LNCAP (cell line): ENCODE results near the gene TEX55.

Experiments used
- CTCF ChIP-seq: fragments of 450-650 bp; IDR thresholded peaks from 2 replicates; pipeline ENCODE4 v1.5.1; 2017; ENCODE audit warnings: mild to moderate bottlenecking

Gene TEX55

GRCh38 chr3:119191800-119192199 is 45.8 kb downstream of the TEX55 start:
- no peak for TF ChIP-seq CTCF

DNA sequence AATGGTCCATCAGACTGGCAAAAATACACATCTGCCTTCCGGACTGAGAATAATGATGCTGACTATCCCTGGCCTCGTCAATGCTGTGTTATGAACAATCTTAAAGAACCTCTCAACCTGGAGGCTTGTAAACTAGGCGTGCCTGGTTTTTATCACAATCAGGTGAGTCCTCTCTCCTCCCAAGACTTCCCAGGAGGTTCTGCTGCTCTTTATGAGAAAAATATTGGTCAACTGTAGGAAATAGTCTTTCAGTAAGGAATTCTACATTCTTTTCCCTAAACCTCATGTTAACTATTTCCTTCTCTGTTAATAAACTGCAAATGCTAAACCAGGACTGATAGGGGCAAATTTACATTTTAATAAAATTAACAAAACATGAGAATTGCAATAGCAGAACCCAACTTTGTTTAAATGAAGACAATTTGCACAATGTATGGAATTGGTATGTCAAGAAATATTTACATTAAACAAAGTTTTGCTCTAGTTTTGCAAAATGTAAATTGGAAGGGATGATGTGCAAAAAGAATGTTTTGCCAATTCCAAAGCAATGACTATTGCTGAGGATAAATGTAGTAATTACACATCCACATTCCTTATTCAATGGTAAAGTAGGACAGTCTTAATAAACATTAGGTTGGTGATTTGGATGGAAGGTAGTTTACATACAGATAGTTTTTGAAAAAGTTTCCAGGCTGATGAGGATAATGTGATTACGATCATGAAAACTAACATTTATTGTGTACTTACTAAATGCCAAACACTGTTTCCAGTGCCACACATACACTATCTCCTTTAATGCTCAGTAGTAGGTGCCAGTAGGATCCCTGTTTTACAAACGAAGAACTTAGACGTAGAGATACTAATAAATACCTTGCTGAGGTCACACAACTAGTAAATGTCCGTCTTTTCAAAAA is 48.5 kb downstream of the TEX55 start:
- TF ChIP-seq CTCF, result no peak

DNA sequence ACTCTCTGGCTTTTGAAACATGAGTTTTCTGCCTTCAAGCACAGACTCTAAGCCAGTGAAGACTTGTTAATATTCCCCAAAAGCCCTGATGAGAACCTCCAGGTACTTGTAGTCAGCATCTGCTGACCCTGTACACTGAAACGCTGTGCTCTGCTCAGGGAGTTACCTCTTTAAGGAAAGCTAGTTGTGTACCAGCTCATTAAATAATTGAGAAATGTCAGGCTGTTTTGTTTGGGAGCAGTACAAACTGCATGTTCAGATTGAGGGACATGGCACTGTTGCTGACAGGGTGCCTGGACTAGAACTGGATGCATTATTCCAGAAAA is 49.1 kb downstream of the TEX55 start:
- no peak for TF ChIP-seq CTCF

DNA sequence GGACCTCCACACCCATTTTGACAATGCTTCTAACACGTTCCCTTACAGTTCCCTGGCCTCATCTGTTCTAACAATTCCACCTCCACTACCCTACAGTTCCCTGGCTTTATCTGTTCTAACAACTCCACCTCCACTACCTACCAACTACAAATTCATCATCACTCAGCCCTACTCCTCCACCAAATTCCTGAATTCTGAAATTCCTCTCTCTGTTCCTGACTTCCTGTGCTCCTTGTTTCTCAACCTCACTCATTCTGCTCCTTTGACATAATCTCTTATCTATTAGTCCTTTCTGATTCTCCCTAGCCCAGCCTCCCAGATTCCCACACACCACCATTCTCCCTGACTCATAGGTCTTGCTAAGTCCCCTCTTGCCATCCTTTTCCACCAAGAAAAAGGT is 49.9 kb downstream of the TEX55 start:
- TF ChIP-seq CTCF, result no peak
